Mesenteric fat pad (tissue), 1 donor: ENCODE data around the gene PNCK. TPM values are rescaled to one million over a fixed set of nuclear protein-coding genes. Genes with fewer than 3 reads are reported as not detected.
A peak's percentile ranks its signal among the peaks of the same experiment; 100 is the strongest.
"Not testable (repeated sequence)": the region's sequence is repeated elsewhere in the genome, so short reads cannot be mapped to it uniquely, and the experiment has no call there.

ENCODE experiments used
- DNase-seq: peaks from one replicate; pipeline ENCODE4 v3.0.0-alpha.2; 2020; ENCODE audit warnings: low spot score
- total RNA-seq: library from RNA; stranded (reverse); fragmentation: NEBNext Ultra II Directional; extraction: Animal tissue kit (Norgen Biotek cat#: 25700); gene quantifications from one replicate; pipeline ENCODE4 v1.2.1, GENCODE V29; 2021
- donor health status: DM: yes; HTN: yes; CAD: no.

The PNCK gene
- total RNA-seq, 1 donor from 2014 or later, result 1.4 TPM

GRCh38 chrX:153686711-153687110 is 13.1 kb upstream of the PNCK start:
- DNase-seq, result no peak

- DNase-seq, result no peak
Measured at GRCh38 chrX:153685751-153686696, 12.4 kb upstream of the PNCK start.

GRCh38 chrX:153685156-153685536 is 11.5 kb upstream of the PNCK start:
- no peak for DNase-seq

- DNase-seq, result no peak
Measured at GRCh38 chrX:153684467-153685155, 11.0 kb upstream of the PNCK start.

GRCh38 chrX:153683486-153683885 is 9.9 kb upstream of the PNCK start:
- DNase-seq, result not testable (repeated sequence)

GRCh38 chrX:153681175-153681574 is 7.6 kb upstream of the PNCK start:
- no peak for DNase-seq

- peak; percentile 82 for DNase-seq
Measured at GRCh38 chrX:153674219-153674851, 722 bp upstream of the PNCK start.

GRCh38 chrX:153672531-153673427 is 834 bp downstream of the PNCK start:
- DNase-seq, result peak; percentile 83

GRCh38 chrX:153671589-153672530 is 1.8 kb downstream of the PNCK start:
- peak; percentile 84 for DNase-seq

- DNase-seq, result peak; percentile 81
Measured at GRCh38 chrX:153670748-153671588, 2.6 kb downstream of the PNCK start.

- peak; percentile 88 for DNase-seq
Measured at GRCh38 chrX:153669901-153670731, 3.5 kb downstream of the PNCK start.

- DNase-seq, result peak; percentile 85
Measured at GRCh38 chrX:153669174-153669890, 4.3 kb downstream of the PNCK start.

GRCh38 chrX:153668423-153669173 is 5.0 kb downstream of the PNCK start:
- peak; percentile 75 for DNase-seq

- DNase-seq, result peak; percentile 90
Measured at GRCh38 chrX:153667956-153668396, 5.6 kb downstream of the PNCK start.

GRCh38 chrX:153667281-153667955 is 6.2 kb downstream of the PNCK start:
- DNase-seq, result peak; percentile 77
